Measurements from ENCODE around the gene AIF1.

The AIF1 gene

GRCh38 chr6:31581434-31582229 is 33.4 kb upstream of the AIF1 start:
- Histone ChIP-seq H3K4me3 (ENCODE audit: low read depth, low read length) (peak overlapping the region; percentile 85), H2AFZ (peak overlapping the region; percentile 99), H3K27ac (peak overlapping the region; percentile 60), H3K4me2 (ENCODE audit: low read length) (peak overlapping the region; percentile 84), H3K36me3 (ENCODE audit: control insufficient read depth, insufficient read depth, low read length) (no peaks in the 10 kb centered on the region), H3K4me1 (no peaks in the 10 kb centered on the region), H3K9ac (peak overlapping the region; percentile 68), H3K9me3 (ENCODE audit: control insufficient read depth, low read length) (no peaks in the 10 kb centered on the region), H3K27me3 (ENCODE audit: control insufficient read depth, insufficient read depth, low read length) (no peaks in the 10 kb centered on the region), H3K79me2 (no peaks in the 10 kb centered on the region)
- TF ChIP-seq, protein P1, sequence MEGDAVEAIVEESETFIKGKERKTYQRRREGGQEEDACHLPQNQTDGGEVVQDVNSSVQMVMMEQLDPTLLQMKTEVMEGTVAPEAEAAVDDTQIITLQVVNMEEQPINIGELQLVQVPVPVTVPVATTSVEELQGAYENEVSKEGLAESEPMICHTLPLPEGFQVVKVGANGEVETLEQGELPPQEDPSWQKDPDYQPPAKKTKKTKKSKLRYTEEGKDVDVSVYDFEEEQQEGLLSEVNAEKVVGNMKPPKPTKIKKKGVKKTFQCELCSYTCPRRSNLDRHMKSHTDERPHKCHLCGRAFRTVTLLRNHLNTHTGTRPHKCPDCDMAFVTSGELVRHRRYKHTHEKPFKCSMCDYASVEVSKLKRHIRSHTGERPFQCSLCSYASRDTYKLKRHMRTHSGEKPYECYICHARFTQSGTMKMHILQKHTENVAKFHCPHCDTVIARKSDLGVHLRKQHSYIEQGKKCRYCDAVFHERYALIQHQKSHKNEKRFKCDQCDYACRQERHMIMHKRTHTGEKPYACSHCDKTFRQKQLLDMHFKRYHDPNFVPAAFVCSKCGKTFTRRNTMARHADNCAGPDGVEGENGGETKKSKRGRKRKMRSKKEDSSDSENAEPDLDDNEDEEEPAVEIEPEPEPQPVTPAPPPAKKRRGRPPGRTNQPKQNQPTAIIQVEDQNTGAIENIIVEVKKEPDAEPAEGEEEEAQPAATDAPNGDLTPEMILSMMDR (IDR thresholded peaks at IDR 0.05) = no peak

DNA sequence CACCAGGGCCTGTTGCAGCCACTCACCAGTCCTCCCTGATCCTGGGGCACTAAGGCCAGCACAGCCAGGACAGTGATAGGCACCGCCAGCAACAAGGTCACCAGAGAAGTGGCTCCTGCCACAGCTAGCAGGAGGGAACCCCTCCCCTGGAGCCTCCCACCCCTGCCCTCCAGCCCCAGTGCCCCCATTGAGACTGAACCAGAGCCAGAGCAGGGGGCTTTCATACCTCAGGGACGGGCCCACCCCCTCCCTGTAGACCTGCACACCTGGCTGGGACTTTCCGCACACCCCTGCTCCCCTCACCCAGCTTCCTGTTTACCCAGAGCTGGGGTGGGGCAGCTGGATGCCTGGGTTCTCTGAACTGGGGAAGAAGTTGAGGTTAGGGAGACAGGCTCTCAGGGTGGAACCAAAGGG is 32.8 kb upstream of the AIF1 start, which contains the start of gene LTB:
Gene LTB, minus strand, starts transcription at position 195 of the 414 bp plus-strand sequence. Its CDS starts 7 bp downstream, at position 188.
- Histone ChIP-seq H3K9me3 (ENCODE audit: control insufficient read depth, low read length) (no peaks in the 10 kb centered on the region), H3K79me2 (no peaks in the 10 kb centered on the region), H3K27me3 (ENCODE audit: control insufficient read depth, insufficient read depth, low read length) (no peaks in the 10 kb centered on the region), H3K4me3 (ENCODE audit: low read depth, low read length) (peak within 1 kb of the TSS; percentile 85), H3K27ac (peak within 1 kb of the TSS; percentile 60), H3K9ac (peak within 1 kb of the TSS; percentile 68), H2AFZ (peak within 1 kb of the TSS; percentile 99), H3K4me1 (no peaks in the 10 kb centered on the region), H3K36me3 (ENCODE audit: control insufficient read depth, insufficient read depth, low read length) (no peaks in the 10 kb centered on the region), H3K4me2 (ENCODE audit: low read length) (peak within 1 kb of the TSS; percentile 84)
- TF ChIP-seq, protein P1 (IDR thresholded peaks at IDR 0.05) = no peak

DNA sequence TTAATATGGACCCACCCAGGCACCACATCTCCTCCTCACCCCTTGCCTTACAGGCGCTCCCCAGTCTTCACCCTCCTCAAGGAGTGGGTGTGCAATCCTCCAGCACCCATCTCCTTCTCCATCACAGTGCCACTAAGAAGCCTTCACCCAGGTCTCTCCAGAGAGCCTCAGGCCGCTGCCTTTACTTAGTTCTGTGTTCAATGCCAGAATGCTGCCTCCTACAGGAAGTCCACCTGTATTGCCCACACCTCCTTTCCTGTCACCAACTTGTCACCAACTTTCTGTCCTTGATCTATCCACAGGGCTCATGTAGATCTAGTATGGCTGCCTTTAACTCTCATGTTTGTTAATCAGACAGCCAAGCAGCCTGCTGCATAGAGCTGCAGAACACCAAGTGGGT is 29.5 kb upstream of the AIF1 start:
- TF ChIP-seq, protein P1 (IDR thresholded peaks at IDR 0.05) = peak; percentile 14

GRCh38 chr6:31586008-31586407 is 29.0 kb upstream of the AIF1 start, which contains the start of gene LST1:
LST1 (plus strand) TSS chr6:31586277; CDS start chr6:31587300, 1,023 bp downstream.
- Histone ChIP-seq H3K9me3 (ENCODE audit: control insufficient read depth, low read length) (no peaks in the 10 kb centered on the region), H3K27me3 (ENCODE audit: control insufficient read depth, insufficient read depth, low read length) (no peaks in the 10 kb centered on the region), H3K4me3 (ENCODE audit: low read depth, low read length) (no peak within 1 kb of the TSS), H3K79me2 (no peaks in the 10 kb centered on the region), H3K36me3 (ENCODE audit: control insufficient read depth, insufficient read depth, low read length) (no peaks in the 10 kb centered on the region), H2AFZ (no peak within 1 kb of the TSS), H3K9ac (no peak within 1 kb of the TSS), H3K4me2 (ENCODE audit: low read length) (no peak within 1 kb of the TSS), H3K27ac (no peak within 1 kb of the TSS), H3K4me1 (no peaks in the 10 kb centered on the region)
- TF ChIP-seq, protein P1 (IDR thresholded peaks at IDR 0.05) = no peak

More for the DNA sequence above, 29.5 kb upstream of the AIF1 start:
- H3K9ac ChIP-seq = no peak overlapping the region
- H3K4me3 ChIP-seq (ENCODE audit: low read depth, low read length) = no peak overlapping the region
- H3K4me2 ChIP-seq (ENCODE audit: low read length) = no peak overlapping the region
- H2AFZ ChIP-seq = no peak overlapping the region
- no peaks in the 10 kb centered on the region for H3K4me1 ChIP-seq
- no peaks in the 10 kb centered on the region for H3K9me3 ChIP-seq (ENCODE audit: control insufficient read depth, low read length)
- H3K79me2 ChIP-seq = no peaks in the 10 kb centered on the region
- H3K36me3 ChIP-seq (ENCODE audit: control insufficient read depth, insufficient read depth, low read length) = no peaks in the 10 kb centered on the region
- H3K27ac ChIP-seq = no peak overlapping the region
- no peaks in the 10 kb centered on the region for H3K27me3 ChIP-seq (ENCODE audit: control insufficient read depth, insufficient read depth, low read length)
